Upper lobe of right lung (tissue), 1 donor: ENCODE data around the gene TENM4. TPM values are rescaled to one million over a fixed set of nuclear protein-coding genes. Genes with fewer than 3 reads are reported as not detected.

Experiments used
- ATAC-seq: fragments of 200-7000 bp; cut with Tn5 transposase; one replicate; pipeline ENCODE4 v1.9.1; 2020; ENCODE audit warnings: mild to moderate bottlenecking, moderate library complexity
- DNase-seq: peaks from one replicate; pipeline ENCODE4 v3.0.0-alpha.2; 2020
- H3K27ac ChIP-seq: fragments of 200-600 bp; one replicate; pipeline ENCODE4 v1.8.0; 2022
- H3K27me3 ChIP-seq: fragments of 200-600 bp; one replicate; pipeline ENCODE4 v1.8.0; 2022; ENCODE audit warnings: mild to moderate bottlenecking
- H3K36me3 ChIP-seq: fragments of 200-600 bp; one replicate; pipeline ENCODE4 v1.8.0; 2022
- H3K4me1 ChIP-seq: fragments of 200-600 bp; one replicate; pipeline ENCODE4 v1.8.0; 2022
- H3K4me3 ChIP-seq: fragments of 200-600 bp; one replicate; pipeline ENCODE4 v1.8.0; 2022; ENCODE audit warnings: mild to moderate bottlenecking
- H3K9me3 ChIP-seq: fragments of 200-600 bp; one replicate; pipeline ENCODE4 v1.8.0; 2022
- CTCF ChIP-seq: fragments of 200-600 bp; IDR thresholded peaks from one replicate; pipeline ENCODE4 v1.8.0; 2022; ENCODE audit warnings: antibody characterized with exemption
- intact Hi-C: fragments of 100-400 bp; cut with DNase I; formaldehyde crosslinking; loops from one replicate; pipeline ENCODE4 v1.11.0; 2022
- total RNA-seq: library from RNA; stranded (reverse); fragmentation: NEBNext Ultra II Directional; extraction: Animal tissue kit (Norgen Biotek cat#: 25700); gene quantifications from one replicate; pipeline ENCODE4 v1.2.1, GENCODE V29; 2021
- donor health status: DM: no; HTN: yes; CAD: no; lungs with severe emphysema.

TENM4 gene
- total RNA-seq, 1 donor from 2014 or later = 4.3 TPM

GRCh38 chr11:78993802-78994430 lies 446.9 kb downstream of the TENM4 start:
- intact Hi-C loops = no loop called here
- no peaks in the 10 kb centered on the region for H3K9me3 ChIP-seq
- H3K27ac ChIP-seq = no peak overlapping the region
- H3K36me3 ChIP-seq = no peaks in the 10 kb centered on the region
- no peak for DNase-seq
- ATAC-seq = no peak
- TF ChIP-seq CTCF = no peak
- H3K27me3 ChIP-seq = no peaks in the 10 kb centered on the region
- H3K4me3 ChIP-seq = no peak overlapping the region
- H3K4me1 ChIP-seq = no peaks in the 10 kb centered on the region

GRCh38 chr11:78991681-78992080 lies 449.1 kb downstream of the TENM4 start:
- TF ChIP-seq CTCF = no peak
- H3K27ac ChIP-seq = no peak overlapping the region
- no peak overlapping the region for H3K4me3 ChIP-seq
- ATAC-seq (no peak), DNase-seq (no peak)
- no peaks in the 10 kb centered on the region for H3K27me3 ChIP-seq
- intact Hi-C loops = no loop called here
- H3K36me3 ChIP-seq = no peaks in the 10 kb centered on the region
- no peaks in the 10 kb centered on the region for H3K9me3 ChIP-seq
- no peaks in the 10 kb centered on the region for H3K4me1 ChIP-seq

- ATAC-seq (no peak), DNase-seq (no peak)
- no peaks in the 10 kb centered on the region for H3K4me1 ChIP-seq
- no peaks in the 10 kb centered on the region for H3K27me3 ChIP-seq
- H3K27ac ChIP-seq = no peak overlapping the region
- TF ChIP-seq CTCF = no peak
- intact Hi-C loops = no loop called here
- no peaks in the 10 kb centered on the region for H3K9me3 ChIP-seq
- H3K36me3 ChIP-seq = no peaks in the 10 kb centered on the region
- no peak overlapping the region for H3K4me3 ChIP-seq
These were observed 450.6 kb downstream of the TENM4 start for GRCh38 chr11:78990261-78990660.

GRCh38 chr11:78987748-78988147 lies 453.1 kb downstream of the TENM4 start:
- no peak for ATAC-seq
- no peaks in the 10 kb centered on the region for H3K4me1 ChIP-seq
- intact Hi-C loops = no loop called here

GRCh38 chr11:78986305-78986704 lies 454.5 kb downstream of the TENM4 start:
- Histone ChIP-seq H3K27me3 (no peaks in the 10 kb centered on the region), H3K27ac (no peak overlapping the region), H3K9me3 (no peaks in the 10 kb centered on the region), H3K4me3 (no peak overlapping the region), H3K36me3 (no peaks in the 10 kb centered on the region), H3K4me1 (no peaks in the 10 kb centered on the region)
- ATAC-seq = no peak
- DNase-seq = no peak
- TF ChIP-seq CTCF = no peak
- intact Hi-C loops = no loop called here

More at GRCh38 chr11:78987748-78988147, 453.1 kb downstream of the TENM4 start:
- no peak for DNase-seq
- H3K9me3 ChIP-seq = no peaks in the 10 kb centered on the region
- no peak overlapping the region for H3K27ac ChIP-seq
- no peak overlapping the region for H3K4me3 ChIP-seq
- TF ChIP-seq CTCF = no peak
- H3K27me3 ChIP-seq = no peaks in the 10 kb centered on the region
- no peaks in the 10 kb centered on the region for H3K36me3 ChIP-seq

- no peaks in the 10 kb centered on the region for H3K4me1 ChIP-seq
- no peaks in the 10 kb centered on the region for H3K9me3 ChIP-seq
- intact Hi-C loops = no loop called here
- H3K27me3 ChIP-seq = no peaks in the 10 kb centered on the region
- ATAC-seq (no peak), DNase-seq (no peak)
- no peak overlapping the region for H3K4me3 ChIP-seq
- H3K36me3 ChIP-seq = no peaks in the 10 kb centered on the region
- no peak for TF ChIP-seq CTCF
- H3K27ac ChIP-seq = no peak overlapping the region
These were observed 455.2 kb downstream of the TENM4 start for GRCh38 chr11:78985663-78986062.
